Activated naive CD4-positive, alpha-beta T cell treated with anti-CD3 and anti-CD28 coated beads, Interleukin-2, amount 50 U/mL, for 24 hours (primary cell): Measurements from ENCODE around the gene RPA3.
"Not testable (repeated sequence)": the region's sequence is repeated elsewhere in the genome, so short reads cannot be mapped to it uniquely, and the experiment has no call there.

Experiments
- H3K27ac Mint-ChIP-seq: one replicate; pipeline ENCODE4 v1.8.0; 2021; ENCODE audit warnings: mild to moderate bottlenecking, mixed read lengths
- H3K27me3 Mint-ChIP-seq: one replicate; pipeline ENCODE4 v1.8.0; 2021; ENCODE audit warnings: mixed read lengths
- H3K36me3 Mint-ChIP-seq: one replicate; pipeline ENCODE4 v1.8.0; 2021; ENCODE audit warnings: mixed read lengths
- H3K4me1 Mint-ChIP-seq: one replicate; pipeline ENCODE4 v1.8.0; 2021; ENCODE audit warnings: mixed read lengths
- H3K4me3 Mint-ChIP-seq: one replicate; pipeline ENCODE4 v1.8.0; 2021; ENCODE audit warnings: mild to moderate bottlenecking, mixed read lengths
- H3K9me3 Mint-ChIP-seq: one replicate; pipeline ENCODE4 v1.8.0; 2021; ENCODE audit warnings: mixed read lengths

Gene RPA3

DNA sequence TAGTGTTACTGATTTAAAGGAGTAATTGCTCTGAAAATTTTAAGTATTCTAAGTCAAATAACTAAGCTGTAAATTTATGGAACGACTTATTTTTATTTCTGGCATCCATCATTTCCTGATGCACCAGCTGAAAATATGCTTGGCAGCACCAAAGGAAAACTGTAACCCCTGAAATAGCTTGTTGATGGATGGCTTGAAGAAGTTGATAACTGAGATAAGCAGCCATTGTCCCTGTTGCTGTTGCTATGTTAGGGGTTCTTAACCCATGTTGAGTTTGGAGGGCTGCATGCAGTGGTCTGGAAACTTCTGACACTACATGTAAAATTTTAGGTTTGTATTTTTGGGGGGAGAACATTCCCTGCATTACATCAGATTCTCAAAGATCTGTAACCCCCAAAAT is 30.6 kb downstream of the RPA3 start:
- Mint-ChIP-seq H3K9me3 (no peaks in the 10 kb centered on the region), H3K4me1 (peaks cover 27% of the 10 kb centered on the region), H3K27ac (no peak overlapping the region), H3K36me3 (peaks cover 9% of the 10 kb centered on the region), H3K27me3 (no peaks in the 10 kb centered on the region), H3K4me3 (no peak overlapping the region)

DNA sequence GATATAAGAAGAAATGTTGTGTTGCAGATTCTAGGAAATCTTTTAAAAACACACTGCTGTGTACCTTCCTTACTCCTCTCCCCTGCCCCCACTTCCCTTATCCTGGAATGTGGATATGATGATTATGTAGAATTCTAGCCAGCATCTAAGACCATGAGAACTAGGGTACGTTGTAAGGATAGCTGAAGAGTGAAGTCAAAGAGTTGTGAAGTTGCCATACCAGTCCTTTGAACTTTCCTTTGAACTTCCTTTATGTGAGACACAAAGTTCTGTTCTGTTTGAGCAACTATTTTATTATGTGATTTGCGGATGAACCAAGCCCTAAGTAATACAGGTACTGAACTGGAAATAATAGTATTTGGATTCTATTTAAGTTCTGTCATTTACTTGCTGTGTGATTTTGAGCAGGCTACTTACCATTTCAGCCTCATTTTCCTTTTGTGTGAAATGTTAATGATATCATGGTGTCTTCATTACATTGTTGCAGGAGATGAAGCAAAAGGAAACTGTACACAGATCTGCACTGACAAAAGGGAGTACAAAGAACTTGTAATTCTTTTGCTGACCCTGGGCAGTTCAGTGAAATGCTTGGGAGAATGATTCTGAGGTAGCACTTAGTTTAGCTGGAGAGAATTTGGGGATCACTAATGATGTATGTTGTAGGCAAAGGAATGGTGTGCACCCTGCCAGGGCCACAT is 31.4 kb downstream of the RPA3 start:
- peaks cover 33% of the 10 kb centered on the region for H3K4me1 Mint-ChIP-seq
- no peaks in the 10 kb centered on the region for H3K9me3 Mint-ChIP-seq
- H3K27ac Mint-ChIP-seq = no peak overlapping the region
- no peaks in the 10 kb centered on the region for H3K27me3 Mint-ChIP-seq
- H3K4me3 Mint-ChIP-seq = no peak overlapping the region
- H3K36me3 Mint-ChIP-seq = peaks cover 5% of the 10 kb centered on the region

DNA sequence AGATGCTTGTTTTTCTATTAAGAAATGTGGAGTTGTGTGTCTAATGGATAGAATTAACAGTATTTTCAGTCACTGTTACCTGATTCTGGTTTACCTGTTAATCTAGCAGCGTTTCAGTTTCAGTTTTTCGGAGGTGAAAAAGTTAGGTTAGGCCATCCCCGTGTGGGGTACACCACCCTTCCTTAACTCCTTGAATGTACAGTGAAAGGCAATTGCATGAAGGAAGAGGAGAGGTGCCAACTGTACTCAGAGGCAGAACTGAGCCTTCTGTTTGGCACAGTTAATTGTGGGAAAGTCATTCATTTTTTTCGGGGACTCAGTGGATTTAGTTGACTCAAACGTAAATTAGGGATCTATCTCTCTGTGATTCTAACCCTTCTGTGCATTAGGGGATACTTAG is 35.5 kb downstream of the RPA3 start:
- peaks cover 5% of the 10 kb centered on the region for H3K36me3 Mint-ChIP-seq
- no peaks in the 10 kb centered on the region for H3K27me3 Mint-ChIP-seq
- no peak overlapping the region for H3K27ac Mint-ChIP-seq
- H3K4me1 Mint-ChIP-seq = peaks cover 53% of the 10 kb centered on the region
- H3K4me3 Mint-ChIP-seq = no peak overlapping the region
- H3K9me3 Mint-ChIP-seq = no peaks in the 10 kb centered on the region

DNA sequence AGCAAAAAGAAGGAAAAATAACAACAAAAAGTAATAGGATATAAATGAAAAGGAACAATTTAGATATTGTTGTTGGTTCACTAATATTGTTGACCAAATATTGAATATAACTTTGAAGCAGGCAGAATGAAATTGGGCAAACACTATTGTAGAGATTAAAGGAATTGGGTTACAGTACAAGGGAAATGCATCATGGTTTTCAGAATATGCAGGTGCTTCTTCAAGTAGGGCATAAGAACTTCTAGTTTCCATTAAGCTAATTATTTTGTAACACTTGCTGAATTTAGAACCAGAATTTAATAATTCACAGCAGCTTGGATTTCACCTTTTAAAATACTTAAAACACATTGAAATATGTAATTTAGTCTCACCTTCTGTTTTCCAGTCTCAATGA is 36.5 kb downstream of the RPA3 start:
- Mint-ChIP-seq H3K4me3 (no peak overlapping the region), H3K36me3 (peaks cover 10% of the 10 kb centered on the region), H3K9me3 (no peaks in the 10 kb centered on the region), H3K27ac (no peak overlapping the region), H3K4me1 (peaks cover 48% of the 10 kb centered on the region), H3K27me3 (no peaks in the 10 kb centered on the region)

- Mint-ChIP-seq H3K9me3 (no peaks in the 10 kb centered on the region), H3K4me1 (peaks cover 42% of the 10 kb centered on the region), H3K36me3 (peaks cover 10% of the 10 kb centered on the region), H3K27me3 (no peaks in the 10 kb centered on the region), H3K27ac (no peak overlapping the region), H3K4me3 (no peak overlapping the region)
Observed at GRCh38 chr7:7681191-7681935, 37.0 kb downstream of the RPA3 start.

DNA sequence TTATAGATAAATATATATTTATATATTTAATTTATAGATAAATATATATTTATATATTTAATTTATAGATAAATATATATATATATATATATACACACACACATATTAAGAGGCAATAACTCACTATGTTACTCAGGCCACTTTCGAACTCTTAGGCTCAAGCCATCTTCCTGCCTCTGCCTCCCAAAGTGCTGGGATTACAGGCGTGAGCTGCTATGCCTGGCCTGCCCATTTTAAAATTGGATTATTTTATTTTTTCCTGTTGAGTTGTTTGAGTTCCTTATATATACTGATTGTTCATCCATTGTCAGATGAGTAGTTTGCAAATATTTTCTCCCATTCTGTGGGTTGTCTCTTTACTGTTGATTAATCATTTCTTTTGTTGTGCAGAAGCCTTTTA is 38.8 kb downstream of the RPA3 start:
- Mint-ChIP-seq H3K36me3 (peaks cover 15% of the 10 kb centered on the region), H3K4me1 (peaks cover 38% of the 10 kb centered on the region)
- not testable (repeated sequence) for H3K27me3 Mint-ChIP-seq, H3K9me3 Mint-ChIP-seq, H3K4me3 Mint-ChIP-seq, H3K27ac Mint-ChIP-seq

DNA sequence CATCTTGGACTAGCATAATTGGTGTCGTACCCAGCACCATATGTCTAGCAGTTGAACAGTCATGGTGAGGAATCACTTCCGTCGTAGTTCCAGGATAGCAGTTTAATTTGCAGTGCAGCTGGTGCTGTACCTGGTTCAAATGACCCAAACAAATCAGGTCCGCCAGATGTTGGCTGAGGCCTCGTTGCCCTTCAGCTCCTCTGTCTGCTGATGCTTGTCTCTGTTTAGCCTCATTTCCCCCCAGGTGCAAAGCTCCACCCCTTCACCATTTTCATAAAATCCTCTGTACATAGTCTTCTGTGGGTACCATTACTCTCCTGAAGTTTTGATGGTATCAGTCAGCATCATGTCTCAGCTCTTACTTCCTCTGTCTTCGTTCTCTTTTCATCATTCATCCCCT is 42.7 kb downstream of the RPA3 start:
- H3K4me1 Mint-ChIP-seq = peaks cover 50% of the 10 kb centered on the region
- no peaks in the 10 kb centered on the region for H3K27me3 Mint-ChIP-seq
- H3K36me3 Mint-ChIP-seq = peaks cover 30% of the 10 kb centered on the region
- H3K9me3 Mint-ChIP-seq = no peaks in the 10 kb centered on the region
- H3K27ac Mint-ChIP-seq = peak overlapping the region; percentile 32
- no peak overlapping the region for H3K4me3 Mint-ChIP-seq

DNA sequence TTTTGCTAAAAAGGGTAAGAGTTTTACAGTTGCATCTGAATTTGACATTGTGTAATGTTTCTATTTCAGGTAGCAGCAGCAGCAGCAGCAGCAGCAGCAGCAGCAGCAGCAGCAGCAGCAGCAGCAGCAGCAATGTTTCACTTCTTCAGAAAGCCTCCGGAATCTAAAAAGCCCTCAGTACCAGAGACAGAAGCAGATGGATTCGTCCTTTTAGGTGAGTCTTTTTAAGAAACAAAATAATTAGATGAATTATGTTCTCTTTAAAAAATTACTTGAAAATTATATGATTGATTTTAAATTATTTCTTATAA is 45.2 kb downstream of the RPA3 start:
- Mint-ChIP-seq H3K27me3 (no peaks in the 10 kb centered on the region), H3K4me3 (peak overlapping the region; percentile 69), H3K36me3 (peaks cover 36% of the 10 kb centered on the region), H3K9me3 (no peaks in the 10 kb centered on the region), H3K4me1 (peaks cover 59% of the 10 kb centered on the region), H3K27ac (peak overlapping the region; percentile 81)

GRCh38 chr7:7672545-7673239 is 45.7 kb downstream of the RPA3 start:
- H3K27me3 Mint-ChIP-seq = no peaks in the 10 kb centered on the region
- peak overlapping the region; percentile 69 for H3K4me3 Mint-ChIP-seq
- peak overlapping the region; percentile 81 for H3K27ac Mint-ChIP-seq
- H3K9me3 Mint-ChIP-seq = no peaks in the 10 kb centered on the region
- peaks cover 33% of the 10 kb centered on the region for H3K36me3 Mint-ChIP-seq
- peaks cover 64% of the 10 kb centered on the region for H3K4me1 Mint-ChIP-seq

DNA sequence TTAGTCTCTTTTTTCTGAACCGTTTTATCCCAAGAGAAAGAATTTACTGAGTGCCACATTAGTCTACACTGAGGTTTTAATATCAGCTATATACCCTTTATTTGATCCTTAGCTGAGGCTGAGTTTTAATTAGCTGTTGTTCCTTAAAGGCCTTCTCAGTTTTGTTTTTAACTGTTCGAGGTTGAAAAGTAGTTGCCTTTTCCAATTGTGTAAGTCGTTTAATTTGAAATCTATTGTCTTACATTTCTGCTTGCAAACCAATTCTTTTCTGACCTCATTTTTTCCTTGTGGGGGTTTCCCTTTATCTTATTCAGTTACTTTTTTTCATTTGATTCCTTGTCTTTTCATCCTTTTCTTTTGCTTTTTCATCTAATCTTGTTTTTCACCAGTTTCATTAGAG is 47.0 kb downstream of the RPA3 start:
- H3K4me1 Mint-ChIP-seq = peaks cover 64% of the 10 kb centered on the region
- H3K27me3 Mint-ChIP-seq = no peaks in the 10 kb centered on the region
- no peaks in the 10 kb centered on the region for H3K9me3 Mint-ChIP-seq
- peaks cover 31% of the 10 kb centered on the region for H3K36me3 Mint-ChIP-seq
- H3K27ac Mint-ChIP-seq = peak overlapping the region; percentile 81
- peak overlapping the region; percentile 30 for H3K4me3 Mint-ChIP-seq

DNA sequence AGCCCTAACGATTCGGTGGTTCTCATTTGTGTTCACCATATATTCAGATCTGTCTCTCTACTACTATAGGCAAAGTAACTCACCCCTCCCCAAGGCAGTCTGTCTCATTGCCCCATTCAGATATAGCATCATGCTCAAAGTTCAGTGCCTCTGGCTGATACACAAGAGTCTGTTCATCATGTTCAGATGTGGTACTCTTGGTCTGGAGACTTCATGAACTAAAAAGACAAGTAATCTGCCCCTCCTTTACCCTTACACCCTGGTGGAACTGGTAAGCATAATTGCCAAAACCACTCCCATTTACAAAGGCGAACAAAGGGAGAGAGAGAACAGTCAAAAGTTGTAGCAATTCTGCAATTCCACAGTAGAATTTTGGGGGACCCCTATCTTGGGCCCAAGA is 47.9 kb downstream of the RPA3 start:
- Mint-ChIP-seq H3K9me3 (no peaks in the 10 kb centered on the region), H3K4me3 (no peak overlapping the region), H3K27ac (peak overlapping the region; percentile 26), H3K27me3 (no peaks in the 10 kb centered on the region), H3K4me1 (peaks cover 59% of the 10 kb centered on the region), H3K36me3 (peaks cover 28% of the 10 kb centered on the region)

DNA sequence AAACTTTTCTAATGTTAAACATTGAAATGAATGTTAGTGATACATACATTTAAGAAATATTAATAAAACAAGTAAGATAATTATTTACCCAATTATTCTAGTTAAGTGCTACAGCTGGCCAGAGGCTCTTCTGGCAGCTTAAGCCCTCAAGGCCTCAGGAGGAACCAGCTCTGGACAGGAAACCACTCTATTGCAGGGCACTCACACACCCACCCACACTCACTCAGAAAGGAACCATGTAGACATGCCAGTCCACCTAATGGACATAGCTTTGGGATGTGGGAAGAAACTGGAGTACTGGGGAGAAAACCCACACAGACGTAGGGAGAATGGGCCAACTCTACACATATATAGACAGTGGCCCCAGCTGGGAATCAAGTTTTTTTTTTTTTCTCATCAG is 49.7 kb downstream of the RPA3 start:
- Mint-ChIP-seq H3K36me3 (peaks cover 23% of the 10 kb centered on the region), H3K9me3 (no peaks in the 10 kb centered on the region), H3K27me3 (no peaks in the 10 kb centered on the region), H3K4me1 (peaks cover 64% of the 10 kb centered on the region), H3K4me3 (no peak overlapping the region), H3K27ac (peak overlapping the region; percentile 24)

GRCh38 chr7:7667187-7667586 is 51.2 kb downstream of the RPA3 start:
- Mint-ChIP-seq H3K27me3 (no peaks in the 10 kb centered on the region), H3K9me3 (no peaks in the 10 kb centered on the region), H3K27ac (no peak overlapping the region), H3K4me3 (no peak overlapping the region), H3K4me1 (peaks cover 56% of the 10 kb centered on the region), H3K36me3 (peaks cover 13% of the 10 kb centered on the region)

DNA sequence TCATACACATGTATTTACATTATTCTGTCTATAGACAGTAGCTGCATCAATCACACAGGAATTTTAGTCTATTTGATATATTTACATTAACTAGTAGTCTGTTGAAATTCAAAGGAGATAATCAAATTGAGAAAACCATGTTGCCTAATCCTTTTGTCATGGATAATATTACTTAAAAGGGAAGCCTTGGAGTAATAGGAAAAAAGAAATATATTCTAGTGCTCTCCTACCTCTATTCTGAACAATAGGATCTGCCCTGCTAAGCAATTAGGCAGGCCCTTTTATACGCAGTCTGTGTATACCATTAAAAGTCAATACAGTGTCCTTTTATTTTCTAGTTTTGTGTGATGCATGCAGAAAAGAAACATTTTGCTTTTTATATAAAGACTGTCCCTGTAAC is 53.4 kb downstream of the RPA3 start:
- peaks cover 13% of the 10 kb centered on the region for H3K36me3 Mint-ChIP-seq
- H3K27me3 Mint-ChIP-seq = no peaks in the 10 kb centered on the region
- no peak overlapping the region for H3K27ac Mint-ChIP-seq
- no peak overlapping the region for H3K4me3 Mint-ChIP-seq
- peaks cover 50% of the 10 kb centered on the region for H3K4me1 Mint-ChIP-seq
- H3K9me3 Mint-ChIP-seq = no peaks in the 10 kb centered on the region

DNA sequence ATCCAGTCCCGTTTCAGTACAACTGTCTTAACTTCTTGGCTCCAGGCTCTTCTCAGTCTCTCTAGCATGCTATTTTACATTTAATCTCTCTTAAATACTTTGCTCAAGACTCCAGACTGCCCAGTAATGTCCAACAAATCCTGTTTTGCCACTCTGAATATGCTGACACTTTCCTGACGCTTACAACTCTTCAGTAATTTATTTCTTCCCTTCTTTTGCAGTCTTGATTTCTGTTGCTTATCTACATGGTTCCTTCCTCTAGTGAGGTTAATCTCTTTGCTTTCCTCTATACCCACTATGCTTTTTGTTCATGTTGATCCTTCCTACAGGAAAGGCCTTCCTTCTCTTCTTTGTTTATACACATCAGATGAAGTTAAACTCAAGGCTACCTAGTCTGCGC is 54.1 kb downstream of the RPA3 start:
- H3K4me1 Mint-ChIP-seq = peaks cover 50% of the 10 kb centered on the region
- no peak overlapping the region for H3K27ac Mint-ChIP-seq
- no peaks in the 10 kb centered on the region for H3K27me3 Mint-ChIP-seq
- H3K9me3 Mint-ChIP-seq = peaks cover 3% of the 10 kb centered on the region
- no peak overlapping the region for H3K4me3 Mint-ChIP-seq
- peaks cover 18% of the 10 kb centered on the region for H3K36me3 Mint-ChIP-seq

DNA sequence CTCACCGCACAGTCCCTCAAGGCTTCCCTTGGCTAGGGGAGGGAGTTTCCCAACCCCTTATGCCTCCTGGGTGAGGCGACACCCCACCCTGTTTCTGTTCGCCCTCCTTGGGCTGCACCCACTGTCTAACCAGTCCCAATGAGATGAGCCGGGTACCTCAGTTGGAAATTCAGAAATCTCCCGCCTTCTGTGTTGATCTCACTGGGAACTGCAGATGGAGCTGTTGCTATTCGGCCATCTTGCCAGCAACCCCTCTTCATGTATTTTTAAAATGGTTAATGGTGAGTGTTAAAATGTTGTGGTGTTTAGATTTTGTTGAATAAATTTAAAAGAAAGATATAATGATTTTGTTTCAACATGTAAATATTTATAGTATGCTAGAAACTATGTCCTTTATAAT is 55.9 kb downstream of the RPA3 start:
- Mint-ChIP-seq H3K4me1 (peaks cover 53% of the 10 kb centered on the region), H3K27ac (no peak overlapping the region), H3K27me3 (no peaks in the 10 kb centered on the region), H3K9me3 (peaks cover 7% of the 10 kb centered on the region), H3K4me3 (no peak overlapping the region), H3K36me3 (peaks cover 26% of the 10 kb centered on the region)
